ENCODE results near the gene GFAP. TPM values are rescaled to one million over a fixed set of nuclear protein-coding genes. Genes with fewer than 3 reads are reported as not detected.

Gene GFAP
- total RNA-seq, 3 donors from 2014 or later (not counting 1 experiment from before 2014, with no cell fraction given) = not detected

DNA sequence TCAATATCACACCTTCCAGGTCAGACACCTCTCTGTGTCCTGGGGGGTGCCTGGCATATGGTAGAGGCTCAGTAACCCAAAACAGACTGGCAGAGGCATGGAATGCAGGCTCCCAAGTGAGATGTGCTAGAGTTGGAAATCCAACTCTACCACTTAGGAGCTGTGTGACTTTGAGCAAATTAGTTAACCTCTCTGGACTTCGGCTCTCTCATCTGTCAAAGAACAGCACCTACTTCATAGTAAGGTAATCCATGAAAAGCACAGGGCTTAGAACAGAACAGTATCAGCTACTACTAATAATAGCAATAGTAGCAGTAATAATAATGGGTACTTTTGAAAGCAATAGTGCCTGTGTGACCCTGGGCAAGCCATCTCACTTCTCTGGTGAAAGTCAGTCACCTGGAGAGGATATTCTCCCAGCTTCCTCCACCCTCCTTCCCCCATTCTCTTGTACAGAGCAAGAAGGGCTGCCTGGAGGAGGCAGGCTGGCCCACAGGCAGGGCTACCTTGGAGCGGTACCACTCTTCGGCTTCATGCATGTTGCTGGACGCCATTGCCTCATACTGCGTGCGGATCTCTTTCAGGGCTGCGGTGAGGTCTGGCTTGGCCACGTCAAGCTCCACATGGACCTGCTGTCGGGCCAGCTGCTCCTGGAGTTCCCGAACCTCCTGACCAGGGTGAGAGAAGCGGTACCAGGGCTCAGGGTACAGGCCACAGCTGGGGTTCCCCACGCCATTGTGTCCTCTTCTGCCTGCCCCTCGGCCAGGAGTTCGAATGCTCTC, 2.3 kb downstream of the GFAP start:
- TF ChIP-seq, protein P1, sequence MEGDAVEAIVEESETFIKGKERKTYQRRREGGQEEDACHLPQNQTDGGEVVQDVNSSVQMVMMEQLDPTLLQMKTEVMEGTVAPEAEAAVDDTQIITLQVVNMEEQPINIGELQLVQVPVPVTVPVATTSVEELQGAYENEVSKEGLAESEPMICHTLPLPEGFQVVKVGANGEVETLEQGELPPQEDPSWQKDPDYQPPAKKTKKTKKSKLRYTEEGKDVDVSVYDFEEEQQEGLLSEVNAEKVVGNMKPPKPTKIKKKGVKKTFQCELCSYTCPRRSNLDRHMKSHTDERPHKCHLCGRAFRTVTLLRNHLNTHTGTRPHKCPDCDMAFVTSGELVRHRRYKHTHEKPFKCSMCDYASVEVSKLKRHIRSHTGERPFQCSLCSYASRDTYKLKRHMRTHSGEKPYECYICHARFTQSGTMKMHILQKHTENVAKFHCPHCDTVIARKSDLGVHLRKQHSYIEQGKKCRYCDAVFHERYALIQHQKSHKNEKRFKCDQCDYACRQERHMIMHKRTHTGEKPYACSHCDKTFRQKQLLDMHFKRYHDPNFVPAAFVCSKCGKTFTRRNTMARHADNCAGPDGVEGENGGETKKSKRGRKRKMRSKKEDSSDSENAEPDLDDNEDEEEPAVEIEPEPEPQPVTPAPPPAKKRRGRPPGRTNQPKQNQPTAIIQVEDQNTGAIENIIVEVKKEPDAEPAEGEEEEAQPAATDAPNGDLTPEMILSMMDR (IDR thresholded peaks at IDR 0.05) = no peak
- Mint-ChIP-seq H3K36me3 (no peaks in the 10 kb centered on the region), H3K27me3 (ENCODE audit: low read depth in 2 of 2) (peaks cover 24 to 30% of the 10 kb centered on the region in 2 donors), H3K4me3 (peak overlapping the region; percentile 65), H3K27ac (no peak overlapping the region), H3K9me3 (no peaks in the 10 kb centered on the region), H3K4me1 (peaks cover 0 to 6% of the 10 kb centered on the region in 2 donors)
- 89% methylated on average over 14 of the region's 14 CpGs for WGBS (ENCODE audit: insufficient coverage)
- H3K9me3 ChIP-seq (ENCODE audit: control insufficient read depth, insufficient read depth, low read length) = no peaks in the 10 kb centered on the region
- H3K4me3 ChIP-seq (ENCODE audit: low read length) = no peak overlapping the region
- ATAC-seq (no peak), DNase-seq (no peak)
- peaks cover 11% of the 10 kb centered on the region for H3K4me1 ChIP-seq (ENCODE audit: control insufficient read depth, insufficient read depth, low read length)
- peaks cover 10% of the 10 kb centered on the region for H3K27me3 ChIP-seq (ENCODE audit: control insufficient read depth, insufficient read depth, low read length)
- H3K36me3 ChIP-seq (ENCODE audit: control insufficient read depth, insufficient read depth, low read length) = no peaks in the 10 kb centered on the region
- intact Hi-C loops (cut with micrococcal nuclease) = loop anchor here (5.0 kb wide), 1 partner anchor 184 kb away; no protein-coding TSS in a partner anchor
- H3K27ac ChIP-seq (ENCODE audit: low read length) = no peak overlapping the region

DNA sequence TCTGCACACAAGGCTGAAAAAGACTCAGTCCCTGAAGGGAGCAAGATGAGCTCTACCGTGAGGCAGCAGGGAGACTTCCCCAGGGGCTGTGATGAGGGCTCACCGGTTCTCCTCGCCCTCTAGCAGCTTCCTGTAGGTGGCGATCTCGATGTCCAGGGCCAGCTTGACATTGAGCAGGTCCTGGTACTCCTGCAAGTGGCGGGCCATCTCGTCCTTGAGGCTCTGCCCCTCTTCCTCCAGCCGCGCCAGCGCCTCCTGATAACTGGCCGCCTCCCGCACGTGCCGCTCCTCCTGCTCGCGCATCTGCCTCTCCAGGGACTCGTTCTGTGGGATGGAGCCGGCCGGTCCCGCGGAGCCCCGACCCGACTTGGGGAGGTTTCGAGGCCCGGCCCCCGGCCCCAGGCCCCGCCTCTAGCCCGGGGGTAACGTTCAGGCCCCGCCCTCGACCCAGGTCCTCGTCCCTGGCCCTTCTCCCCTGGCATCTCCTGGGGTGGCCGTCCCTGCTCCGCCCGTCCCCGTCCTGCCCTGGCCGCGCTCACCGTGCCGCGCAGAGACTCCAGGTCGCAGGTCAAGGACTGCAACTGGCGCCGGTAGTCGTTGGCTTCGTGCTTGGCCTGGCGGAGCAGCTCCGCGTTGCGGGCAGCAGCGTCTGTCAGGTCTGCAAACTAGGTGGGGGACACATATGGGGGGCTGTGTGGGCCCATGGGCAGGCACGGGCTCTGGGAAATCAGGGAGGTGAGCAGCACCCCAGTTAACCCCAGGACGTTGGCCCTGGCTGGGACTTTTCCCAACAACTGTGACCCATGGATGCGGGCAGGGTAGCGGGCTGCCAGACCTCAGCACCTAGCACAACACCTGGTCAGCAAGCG, 3.9 kb downstream of the GFAP start:
- no peaks in the 10 kb centered on the region for H3K36me3 Mint-ChIP-seq
- H3K27ac Mint-ChIP-seq = no peak overlapping the region
- intact Hi-C loops (cut with micrococcal nuclease) = loop anchor here (5.0 kb wide), 1 partner anchor 186 kb away; no protein-coding TSS in a partner anchor
- DNase-seq (peak; percentile 43 to 68), ATAC-seq (peak; percentile 70 to 95 (median 90))
- no peaks in the 10 kb centered on the region for H3K9me3 ChIP-seq (ENCODE audit: control insufficient read depth, insufficient read depth, low read length)
- no peak overlapping the region for H3K27ac ChIP-seq (ENCODE audit: low read length)
- H3K27me3 ChIP-seq (ENCODE audit: control insufficient read depth, insufficient read depth, low read length) = peaks cover 10% of the 10 kb centered on the region
- H3K4me3 ChIP-seq (ENCODE audit: low read length) = no peak overlapping the region
- H3K4me1 ChIP-seq (ENCODE audit: control insufficient read depth, insufficient read depth, low read length) = peaks cover 11% of the 10 kb centered on the region
- no peaks in the 10 kb centered on the region for H3K9me3 Mint-ChIP-seq
- 14% methylated on average over 56 of the region's 56 CpGs for WGBS (ENCODE audit: insufficient coverage)
- peaks cover 0 to 6% of the 10 kb centered on the region in 2 donors for H3K4me1 Mint-ChIP-seq
- TF ChIP-seq, protein P1 (IDR thresholded peaks at IDR 0.05) = peak; percentile 40
- H3K36me3 ChIP-seq (ENCODE audit: control insufficient read depth, insufficient read depth, low read length) = no peaks in the 10 kb centered on the region
- H3K27me3 Mint-ChIP-seq (ENCODE audit: low read depth in 2 of 2) = peaks cover 24 to 28% of the 10 kb centered on the region in 2 donors
- no peak overlapping the region for H3K4me3 Mint-ChIP-seq

DNA sequence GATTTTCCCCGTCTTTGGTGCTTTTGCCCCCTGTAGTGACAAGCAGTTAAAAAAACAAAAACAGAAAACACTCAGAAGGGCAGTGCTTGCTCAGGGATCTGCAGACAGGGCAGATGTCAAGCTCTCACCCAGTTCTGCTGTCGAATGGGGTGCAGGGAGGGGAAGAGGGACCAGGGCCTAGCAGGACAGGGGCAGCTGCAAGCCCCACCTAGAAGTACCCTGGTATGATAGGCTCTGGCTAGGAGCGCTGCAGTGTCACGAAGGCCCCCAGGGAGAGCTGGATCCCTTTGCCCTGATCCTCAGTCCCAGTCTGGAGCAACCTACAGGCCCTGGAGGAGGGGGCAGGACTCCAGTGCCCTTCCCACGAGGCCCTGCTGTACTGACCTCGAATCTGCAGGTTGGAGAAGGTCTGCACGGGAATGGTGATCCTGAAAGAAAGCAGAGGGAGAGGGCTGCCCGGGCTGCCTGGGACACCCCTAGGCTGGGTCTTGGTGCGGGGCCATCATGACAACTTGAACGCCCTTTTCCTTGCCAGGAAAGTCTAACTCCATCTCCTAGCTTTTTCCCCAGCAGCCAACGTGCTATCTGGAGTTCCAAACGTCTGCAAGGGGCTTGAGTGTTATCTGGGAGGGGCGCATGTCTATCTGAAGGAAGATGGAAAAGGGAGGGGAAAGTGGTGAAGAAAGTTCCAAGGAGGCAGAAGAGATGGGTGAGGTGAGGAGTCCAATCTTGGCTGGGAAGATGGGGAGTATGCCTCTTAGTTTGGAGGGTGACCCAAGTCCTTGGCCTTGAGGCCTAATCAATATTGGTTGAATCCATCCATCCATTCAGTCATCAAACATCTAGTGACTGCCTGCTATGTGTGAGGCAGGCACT, 4.8 kb downstream of the GFAP start:
- peaks cover 0 to 6% of the 10 kb centered on the region in 2 donors for H3K4me1 Mint-ChIP-seq
- H3K9me3 Mint-ChIP-seq = no peaks in the 10 kb centered on the region
- H3K36me3 ChIP-seq (ENCODE audit: control insufficient read depth, insufficient read depth, low read length) = no peaks in the 10 kb centered on the region
- no peak overlapping the region for H3K4me3 Mint-ChIP-seq
- no peak overlapping the region for H3K27ac Mint-ChIP-seq
- intact Hi-C loops (cut with micrococcal nuclease) = loop anchor here (5.0 kb wide), 1 partner anchor 187 kb away; no protein-coding TSS in a partner anchor
- H3K27ac ChIP-seq (ENCODE audit: low read length) = no peak overlapping the region
- H3K36me3 Mint-ChIP-seq = no peaks in the 10 kb centered on the region
- DNase-seq = no peak
- no peak overlapping the region for H3K4me3 ChIP-seq (ENCODE audit: low read length)
- TF ChIP-seq, protein P1 (IDR thresholded peaks at IDR 0.05) = no peak
- peaks cover 24% of the 10 kb centered on the region in 2 donors for H3K27me3 Mint-ChIP-seq (ENCODE audit: low read depth in 2 of 2)
- H3K27me3 ChIP-seq (ENCODE audit: control insufficient read depth, insufficient read depth, low read length) = peaks cover 10% of the 10 kb centered on the region
- ATAC-seq = no peak
- no peaks in the 10 kb centered on the region for H3K9me3 ChIP-seq (ENCODE audit: control insufficient read depth, insufficient read depth, low read length)
- 91% methylated on average over 12 of the region's 13 CpGs for WGBS (ENCODE audit: insufficient coverage)
- H3K4me1 ChIP-seq (ENCODE audit: control insufficient read depth, insufficient read depth, low read length) = peaks cover 11% of the 10 kb centered on the region
